ENCODE measurements around the gene FXYD5.

DNA sequence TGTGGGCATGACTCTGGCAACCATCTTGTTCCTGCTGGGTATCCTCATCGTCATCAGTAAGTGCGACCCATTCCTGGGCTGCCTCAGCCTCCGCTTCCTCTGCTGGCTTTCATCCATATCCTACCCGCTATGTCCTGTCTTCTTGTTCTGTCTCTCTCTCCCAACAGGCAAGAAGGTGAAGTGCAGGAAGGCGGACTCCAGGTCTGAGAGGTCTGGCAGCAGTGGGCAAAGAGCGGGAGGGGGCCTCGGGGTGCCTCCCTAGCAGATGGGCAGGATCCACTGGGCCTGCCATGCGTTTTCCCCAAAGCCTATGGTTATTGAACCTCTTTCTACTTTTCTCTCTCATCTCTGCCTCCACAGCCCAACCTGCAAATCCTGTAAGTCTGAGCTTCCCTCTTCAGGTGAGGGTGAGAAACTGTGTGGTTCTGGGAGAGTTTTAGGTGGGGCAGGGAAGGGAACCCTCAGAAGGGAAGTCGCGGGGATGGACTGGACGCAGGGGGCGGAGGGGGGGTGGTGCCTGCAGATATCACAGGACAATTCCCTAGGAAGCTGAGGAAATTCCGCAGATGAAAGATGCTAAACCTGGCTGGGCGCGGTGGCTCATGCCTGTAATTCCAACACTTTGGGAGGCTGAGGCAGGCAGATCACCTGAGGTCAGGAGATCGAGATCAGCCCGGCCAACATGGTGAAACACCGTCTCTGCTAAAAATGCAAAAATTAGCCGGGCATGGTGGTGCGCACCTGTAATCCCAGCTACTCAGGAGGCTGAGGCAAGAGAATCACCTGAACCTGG is 3.1 kb upstream of the FXYD5 start:
- TF ChIP-seq ZC3H10 (CRISPR knock-in tag; IDR thresholded peaks at IDR 0.05) = no peak
- TF ChIP-seq SNAI2 (CRISPR knock-in tag; IDR thresholded peaks at IDR 0.05) = no peak

All from SK-N-SH treated with all-trans-retinoic acid at 6 μM for 48 hours (cell line).